CD4-positive, alpha-beta memory T cell (primary cell): Measurements from ENCODE around the gene NPBWR2. TPM values are rescaled to one million over a fixed set of nuclear protein-coding genes. Genes with fewer than 3 reads are reported as not detected.
"Not testable (repeated sequence)": the region's sequence is repeated elsewhere in the genome, so short reads cannot be mapped to it uniquely, and the experiment has no call there.

ENCODE experiments used
- CTCF ChIA-PET: fragments of 350-600 bp; sonication (Branson Sonifier 250); formaldehyde crosslinking; loops from one replicate; lab custom pipeline; 2021; ENCODE audit warnings: inconsistent platforms; ENCODE audit not compliant: partially characterized antibody; lab: Charles Lee
- POLR2A ChIA-PET: fragments of 350-600 bp; sonication (Branson Sonifier 250); formaldehyde crosslinking; loops from one replicate; lab custom pipeline; 2021; ENCODE audit not compliant: partially characterized antibody; lab: Charles Lee
- DNase-seq, 5 donors: peaks; one replicate each; pipeline versions ENCODE4 v3.0.0 to v3.0.0-alpha.2; 2020 to 2022; ENCODE audit warnings: mixed read lengths in 1 of 5
- H3K27ac ChIP-seq: one replicate; pipeline ENCODE4 v1.7.0; 2013; ENCODE audit warnings: low read depth, low read length
- H3K27me3 ChIP-seq: 2 replicates; pipeline ENCODE4 v1.7.0; 2013; ENCODE audit warnings: mild to moderate bottlenecking, low read length, moderate library complexity; ENCODE audit not compliant: insufficient read depth
- H3K36me3 ChIP-seq: 2 replicates; pipeline ENCODE4 v1.7.0; 2013; ENCODE audit warnings: mild to moderate bottlenecking, low read length, moderate library complexity; ENCODE audit not compliant: insufficient read depth
- H3K4me1 ChIP-seq: 2 replicates; pipeline ENCODE4 v1.7.0; 2013; ENCODE audit warnings: mild to moderate bottlenecking, low read length, moderate library complexity; ENCODE audit not compliant: insufficient read depth
- H3K4me3 ChIP-seq, 2 donors: one replicate each; pipeline ENCODE4 v1.7.0; 2013; ENCODE audit warnings: low read length in 2 of 2, mild to moderate bottlenecking in 1 of 2
- H3K9me3 ChIP-seq, 2 donors: one replicate each; pipeline ENCODE4 v1.7.0; 2013; ENCODE audit warnings: low read length in 2 of 2, control low read depth in 1 of 2; ENCODE audit not compliant: control insufficient read depth in 1 of 2
- H3K27ac Mint-ChIP-seq, 7 donors: one replicate each; pipeline ENCODE4 v1.8.0; 2020 to 2021; ENCODE audit warnings: mixed read lengths in 7 of 7, mild to moderate bottlenecking in 6 of 7, inconsistent platforms in 3 of 7, moderate library complexity in 3 of 7
- H3K27me3 Mint-ChIP-seq, 2 donors: one replicate each; pipeline ENCODE4 v1.8.0; 2020 to 2021; ENCODE audit warnings: mixed read lengths in 2 of 2
- H3K36me3 Mint-ChIP-seq, 2 donors: one replicate each; pipeline ENCODE4 v1.8.0; 2020 to 2021; ENCODE audit warnings: mixed read lengths in 2 of 2, inconsistent platforms in 1 of 2, mild to moderate bottlenecking in 1 of 2
- H3K4me1 Mint-ChIP-seq, 4 donors: one replicate each; pipeline ENCODE4 v1.8.0; 2020 to 2021; ENCODE audit warnings: mixed read lengths in 4 of 4, mild to moderate bottlenecking in 1 of 4
- H3K4me3 Mint-ChIP-seq, 8 donors: one replicate each; pipeline ENCODE4 v1.8.0; 2020 to 2021; ENCODE audit warnings: mixed read lengths in 8 of 8, mild to moderate bottlenecking in 7 of 8, moderate library complexity in 6 of 8, inconsistent platforms in 3 of 8
- H3K9me3 Mint-ChIP-seq, 8 donors: one replicate each; pipeline ENCODE4 v1.8.0; 2020 to 2021; ENCODE audit warnings: mixed read lengths in 8 of 8, mild to moderate bottlenecking in 5 of 8, inconsistent platforms in 3 of 8, moderate library complexity in 1 of 8
- intact Hi-C: fragments of 100-400 bp; cut with micrococcal nuclease; formaldehyde crosslinking; loops from one replicate; pipeline ENCODE4 v1.15.1; 2023
- polyA plus RNA-seq, 2 donors: library from polyadenylated mRNA; unstranded; fragments of 300-500 nt; fragmentation: Illumina TruSeq; gene quantifications; one replicate each; pipeline ENCODE4 v1.2.3, GENCODE V29; 2021
- total RNA-seq, 2 experiments: library from RNA; stranded (reverse); gene quantifications; one replicate each; pipeline ENCODE4 v1.2.3, GENCODE V29; 2021

NPBWR2 gene
- total and polyA plus RNA-seq, 4 experiments from 2014 or later, result not detected

GRCh38 chr20:64122927-64123326, 15.6 kb upstream of the NPBWR2 start:
- POLR2A ChIA-PET, H3K4me3 Mint-ChIP-seq, H3K27ac ChIP-seq, H3K4me3 ChIP-seq, H3K27ac Mint-ChIP-seq, DNase-seq, H3K36me3 Mint-ChIP-seq, H3K36me3 ChIP-seq, H3K9me3 ChIP-seq, H3K9me3 Mint-ChIP-seq, intact Hi-C loops, H3K4me1 Mint-ChIP-seq: not testable (repeated sequence)
- H3K27me3 Mint-ChIP-seq, result peaks cover 5 to 12% of the 10 kb centered on the region in 2 donors
- CTCF ChIA-PET, result interaction anchor here (0.6 to 4.5 kb wide), 4 partner anchors 24 to 83 kb away, joined by 3 to 73 read pairs (median 34); partner anchors contain the start of genes LKAAEAR1 and OPRL1
- H3K4me1 ChIP-seq, result peaks cover 11% of the 10 kb centered on the region
- H3K27me3 ChIP-seq, result peaks cover 10% of the 10 kb centered on the region

- Histone ChIP-seq H3K4me3 (no peak overlapping the region), H3K27me3 (peaks cover 10% of the 10 kb centered on the region), H3K4me1 (peaks cover 11% of the 10 kb centered on the region), H3K27ac (no peak overlapping the region), H3K9me3 (no peaks in the 10 kb centered on the region), H3K36me3 (no peaks in the 10 kb centered on the region)
- Mint-ChIP-seq H3K4me3 (no peak overlapping the region), H3K9me3 (peaks cover 0 to 6% (median 0%) of the 10 kb centered on the region in 8 donors), H3K4me1 (peaks cover 3 to 10% (median 7%) of the 10 kb centered on the region in 4 donors), H3K27ac (no peak overlapping the region), H3K36me3 (no peaks in the 10 kb centered on the region), H3K27me3 (peaks cover 5 to 12% of the 10 kb centered on the region in 2 donors)
- DNase-seq, result no peak
- POLR2A ChIA-PET, result interaction anchor here (1.0 to 3.4 kb wide), 3 partner anchors 38 to 82 kb away, joined by 4 to 26 read pairs (median 13); partner anchors contain the start of genes LKAAEAR1, OPRL1 and RGS19
- CTCF ChIA-PET, result interaction anchor here (1.0 to 4.5 kb wide), 11 partner anchors 11 to 337 kb away, joined by 3 to 73 read pairs (median 7); partner anchors contain the start of genes C20orf204, LKAAEAR1, OPRL1 and PRPF6
- intact Hi-C loops, result loop anchor here (2.0 kb wide), 2 partner anchors 19 to 335 kb away; no protein-coding TSS in a partner anchor
These were observed 14.2 kb upstream of the NPBWR2 start for GRCh38 chr20:64121586-64121985.

GRCh38 chr20:64119681-64120341, 12.4 kb upstream of the NPBWR2 start:
- H3K4me3 ChIP-seq, result peak overlapping the region; percentile 12 to 47
- Mint-ChIP-seq H3K27me3 (peaks cover 5 to 10% of the 10 kb centered on the region in 2 donors), H3K4me3 (peak overlapping the region; percentile 32 to 82 (median 77)), H3K9me3 (peaks cover 0 to 6% (median 0%) of the 10 kb centered on the region in 8 donors), H3K36me3 (no peaks in the 10 kb centered on the region), H3K27ac (peak overlapping the region in 5 of 7 donors; percentile 48 to 91 (median 79)), H3K4me1 (peaks cover 3 to 10% (median 7%) of the 10 kb centered on the region in 4 donors)
- POLR2A ChIA-PET, result interaction anchor here (0.8 to 3.4 kb wide), 4 partner anchors 36 to 83 kb away, joined by 3 to 26 read pairs (median 9); partner anchors contain the start of genes C20orf204 and LKAAEAR1
- CTCF ChIA-PET, result interaction anchor here (0.7 to 4.5 kb wide), 21 partner anchors 9 to 461 kb away, joined by 3 to 73 read pairs (median 4); partner anchors contain the start of genes C20orf204, LKAAEAR1, OPRL1 and PRPF6
- DNase-seq, result no peak
- no peaks in the 10 kb centered on the region for H3K36me3 ChIP-seq
- no peaks in the 10 kb centered on the region for H3K9me3 ChIP-seq
- peaks cover 10% of the 10 kb centered on the region for H3K27me3 ChIP-seq
- H3K4me1 ChIP-seq, result peaks cover 11% of the 10 kb centered on the region
- intact Hi-C loops, result loop anchor here (1.0 to 2.0 kb wide), 7 partner anchors 17 to 413 kb away; partner anchors contain the start of genes ARFRP1 and TPD52L2
- H3K27ac ChIP-seq, result no peak overlapping the region

- peak overlapping the region in 1 of 8 donors; percentile 31 for H3K4me3 Mint-ChIP-seq
- CTCF ChIA-PET, result interaction anchor here (0.7 to 4.5 kb wide), 9 partner anchors 8 to 895 kb away, joined by 3 to 73 read pairs (median 6); partner anchors contain the start of genes LKAAEAR1, OPRL1, PRPF6 and SAMD10
- H3K27me3 Mint-ChIP-seq, result peaks cover 5 to 7% of the 10 kb centered on the region in 2 donors
- peaks cover 0 to 6% (median 0%) of the 10 kb centered on the region in 8 donors for H3K9me3 Mint-ChIP-seq
- no peak overlapping the region for H3K27ac ChIP-seq
- peaks cover 10% of the 10 kb centered on the region for H3K27me3 ChIP-seq
- intact Hi-C loops, result no loop called here
- no peak for DNase-seq
- no peaks in the 10 kb centered on the region for H3K36me3 ChIP-seq
- H3K36me3 Mint-ChIP-seq, result no peaks in the 10 kb centered on the region
- H3K4me3 ChIP-seq, result no peak overlapping the region
- POLR2A ChIA-PET, result interaction anchor here (3.3 to 3.4 kb wide), 2 partner anchors 36 to 80 kb away, joined by 13 to 26 read pairs; partner anchors contain the start of gene LKAAEAR1
- peaks cover 3 to 10% (median 7%) of the 10 kb centered on the region in 4 donors for H3K4me1 Mint-ChIP-seq
- no peaks in the 10 kb centered on the region for H3K9me3 ChIP-seq
- H3K4me1 ChIP-seq, result peaks cover 11% of the 10 kb centered on the region
- peak overlapping the region in 1 of 7 donors; percentile 79 for H3K27ac Mint-ChIP-seq
These were observed 11.9 kb upstream of the NPBWR2 start for GRCh38 chr20:64119301-64119680.

- POLR2A ChIA-PET, H3K4me3 ChIP-seq, H3K27me3 Mint-ChIP-seq, H3K36me3 Mint-ChIP-seq, H3K4me1 Mint-ChIP-seq, H3K27ac ChIP-seq, intact Hi-C loops, DNase-seq, H3K36me3 ChIP-seq, H3K4me3 Mint-ChIP-seq, H3K9me3 ChIP-seq, H3K27ac Mint-ChIP-seq, H3K9me3 Mint-ChIP-seq: not testable (repeated sequence)
- Histone ChIP-seq H3K27me3 (peaks cover 10% of the 10 kb centered on the region), H3K4me1 (peaks cover 11% of the 10 kb centered on the region)
- CTCF ChIA-PET, result interaction anchor here (0.6 to 1.0 kb wide), 2 partner anchors 33 to 137 kb away, joined by 3 to 4 read pairs; partner anchors contain the start of genes LKAAEAR1 and PRPF6
These were observed 10.0 kb upstream of the NPBWR2 start for GRCh38 chr20:64117432-64117777.

GRCh38 chr20:64116541-64117431, 9.4 kb upstream of the NPBWR2 start:
- POLR2A ChIA-PET, result no interaction called here
- DNase-seq, result no peak
- Mint-ChIP-seq H3K36me3 (no peaks in the 10 kb centered on the region), H3K27ac (no peak overlapping the region), H3K4me3 (no peak overlapping the region), H3K4me1 (peaks cover 3 to 10% (median 7%) of the 10 kb centered on the region in 4 donors), H3K27me3 (peaks cover 4 to 5% of the 10 kb centered on the region in 2 donors), H3K9me3 (peaks cover 0 to 6% (median 0%) of the 10 kb centered on the region in 8 donors)
- H3K4me1 ChIP-seq, result peaks cover 11% of the 10 kb centered on the region
- H3K27me3 ChIP-seq, result peaks cover 8% of the 10 kb centered on the region
- H3K4me3 ChIP-seq, result no peak overlapping the region
- intact Hi-C loops, result no loop called here
- no peaks in the 10 kb centered on the region for H3K9me3 ChIP-seq
- no peak overlapping the region for H3K27ac ChIP-seq
- H3K36me3 ChIP-seq, result no peaks in the 10 kb centered on the region
- CTCF ChIA-PET, result interaction anchor here (1.5 kb wide), 1 partner anchor 78 kb away, joined by 3 read pairs; no protein-coding TSS in a partner anchor
